Measurements from ENCODE around the gene C1QTNF6. TPM values are rescaled to one million over a fixed set of nuclear protein-coding genes. Genes with fewer than 3 reads are reported as not detected.
"Not testable (repeated sequence)": the region's sequence is repeated elsewhere in the genome, so short reads cannot be mapped to it uniquely, and the experiment has no call there.

The C1QTNF6 gene
- total RNA-seq, 1 donor from 2014 or later = 1.6 TPM

DNA sequence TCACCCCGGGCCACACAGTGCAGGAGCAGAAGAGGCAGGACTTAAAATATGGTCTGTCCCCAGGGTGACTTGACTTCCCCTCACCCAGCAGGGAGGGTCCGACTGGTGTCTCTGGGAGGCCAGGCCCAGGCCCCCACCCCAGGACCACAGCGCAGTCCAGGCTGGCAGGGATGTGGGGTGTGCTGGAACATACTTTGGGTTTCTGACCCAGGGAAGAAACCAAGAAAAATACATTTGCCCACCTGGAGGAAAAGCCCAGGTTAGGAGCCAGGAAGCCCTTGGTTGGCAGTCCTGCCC lies 5.2 kb downstream of the C1QTNF6 start:
- intact Hi-C loops (cut with DNase I) = no loop called here
- no peak for ATAC-seq
- DNase-seq (ENCODE audit: missing footprints) = no peak

DNA sequence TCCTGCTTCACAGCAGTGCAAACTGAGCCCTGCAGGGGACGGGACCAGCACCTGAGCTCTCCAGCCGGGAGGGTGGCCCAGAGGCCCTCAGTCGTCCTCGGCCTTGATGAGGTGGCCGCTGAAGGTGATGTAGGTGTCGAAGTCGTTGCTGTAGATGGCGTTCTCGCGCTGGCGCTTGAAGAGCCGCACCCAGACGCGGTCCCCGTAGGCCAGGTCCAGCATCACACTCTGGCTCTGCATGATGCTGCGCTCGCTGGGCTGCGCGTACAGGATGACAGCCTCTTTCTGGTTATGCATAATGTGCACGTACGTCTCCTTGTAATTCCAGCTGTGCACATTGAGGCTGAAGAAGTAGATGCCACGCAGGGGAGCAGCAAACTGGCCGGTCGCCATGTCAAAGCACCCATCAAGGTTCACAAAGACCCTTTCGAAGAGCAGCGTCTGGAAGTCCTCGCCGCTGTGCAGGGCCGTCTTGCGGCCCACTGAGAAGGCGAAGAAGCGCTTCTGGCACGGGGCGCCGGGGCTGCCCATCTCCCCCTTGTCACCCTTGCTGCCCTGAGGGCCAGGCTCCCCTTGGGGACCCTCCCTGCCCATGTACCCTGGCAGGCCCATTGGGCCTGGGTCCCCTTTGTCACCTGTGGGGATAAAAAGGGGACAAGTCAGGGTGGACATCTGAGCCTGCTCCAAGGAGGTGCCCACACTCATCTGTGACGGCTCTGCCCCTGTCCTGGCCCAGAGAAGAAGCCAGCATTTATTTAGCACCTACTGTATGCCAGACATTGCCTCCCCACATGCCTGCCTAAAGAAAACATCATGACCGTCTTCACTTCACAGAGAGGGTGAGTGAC lies 5.7 kb downstream of the C1QTNF6 start:
- no peak for ATAC-seq
- intact Hi-C loops (cut with DNase I) = no loop called here
- DNase-seq (ENCODE audit: missing footprints) = peak; percentile 59

DNA sequence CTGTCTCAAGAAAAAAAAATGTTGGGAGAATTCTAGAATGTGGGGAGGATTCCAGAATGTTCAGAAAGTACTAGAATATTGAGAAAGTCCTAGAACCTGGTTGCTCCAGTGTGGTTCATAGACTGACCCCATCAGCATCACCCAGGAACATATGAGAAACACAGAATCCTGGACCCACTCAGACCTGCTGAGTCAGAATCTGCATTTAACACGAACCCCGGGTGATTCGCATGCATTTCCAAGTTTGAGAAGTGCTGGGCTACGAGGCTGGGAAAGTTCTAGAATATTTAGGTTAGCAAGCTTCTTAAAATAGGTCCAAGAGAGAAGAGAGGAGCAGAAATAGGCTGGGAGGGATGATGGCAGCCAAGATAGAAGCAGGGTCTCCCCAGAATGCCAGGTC lies 6.4 kb downstream of the C1QTNF6 start:
- DNase-seq (ENCODE audit: missing footprints) (no peak), ATAC-seq (no peak)
- intact Hi-C loops (cut with DNase I) = no loop called here

DNA sequence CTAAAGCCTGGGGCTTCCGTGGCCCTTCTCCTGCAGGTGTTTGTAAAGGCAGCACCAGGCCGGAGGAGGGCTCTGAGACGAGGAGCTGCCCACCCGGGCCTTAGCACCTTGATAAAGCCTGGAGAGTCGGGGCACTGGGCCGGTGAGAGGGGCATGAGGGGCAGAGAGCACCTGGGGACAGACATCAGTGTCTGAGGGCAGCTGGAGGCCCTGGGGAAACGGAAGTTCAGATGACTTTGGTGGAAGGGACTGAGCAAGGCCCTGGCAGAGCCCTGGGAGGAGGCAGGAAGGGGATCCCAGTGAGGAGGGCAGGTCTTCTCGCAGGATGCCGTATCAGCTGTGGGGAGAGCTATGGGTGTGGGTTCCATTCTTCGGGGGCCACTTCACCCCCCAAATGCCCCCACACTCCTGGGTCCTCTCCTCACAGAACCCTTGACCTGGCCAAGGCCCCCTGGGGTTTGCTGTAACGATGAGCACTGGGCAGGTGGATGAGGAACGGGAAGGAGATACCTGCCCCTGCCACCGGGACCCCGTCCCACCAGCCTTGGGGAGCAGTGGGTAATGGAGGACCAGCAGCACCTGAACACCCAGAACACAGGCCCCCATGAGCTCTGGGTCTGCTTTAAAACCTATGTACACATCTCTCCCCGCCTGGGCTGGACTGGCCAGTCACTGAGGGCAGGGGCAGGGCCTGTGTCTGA lies 7.4 kb downstream of the C1QTNF6 start:
- DNase-seq (ENCODE audit: missing footprints) = peak; percentile 37
- intact Hi-C loops (cut with DNase I) = no loop called here
- no peak for ATAC-seq

DNA sequence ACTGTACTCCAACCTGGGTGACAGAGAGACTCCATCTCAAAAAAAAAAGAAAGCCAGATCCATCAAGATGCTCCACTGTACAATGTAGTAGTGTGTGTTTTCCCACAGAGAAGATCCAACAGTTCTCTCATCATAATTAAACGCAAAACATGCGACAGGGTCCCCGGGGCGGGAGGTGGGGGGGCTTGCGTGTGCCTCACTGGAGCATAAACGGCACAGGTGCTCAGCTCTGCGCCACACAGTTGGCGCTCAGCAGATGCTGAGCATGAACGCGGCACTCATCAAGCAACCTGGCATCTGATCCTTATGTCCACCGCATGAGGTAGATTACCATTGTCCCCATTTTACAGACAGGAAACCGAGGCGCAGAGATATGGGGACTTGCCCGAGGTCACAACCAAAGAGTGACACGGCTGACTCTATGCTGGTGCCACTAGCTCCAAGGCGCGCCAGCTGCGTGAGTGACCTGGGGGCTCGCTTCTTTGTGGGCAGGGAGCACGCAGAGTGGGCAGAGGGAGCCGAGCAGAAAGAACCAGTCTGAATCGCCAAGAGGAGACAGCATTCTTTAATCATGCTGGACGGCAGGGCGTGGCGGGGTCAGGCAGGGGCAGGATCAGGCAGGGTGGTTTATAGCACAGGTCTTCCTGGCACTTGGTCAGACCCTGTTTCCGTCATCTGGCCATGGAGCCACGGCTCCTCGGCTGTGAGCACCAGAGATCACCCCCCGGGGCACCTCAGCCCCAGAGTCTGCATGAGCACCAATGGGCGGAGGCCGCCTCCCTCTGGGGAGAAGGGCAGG lies 8.2 kb downstream of the C1QTNF6 start:
- peak; percentile 46 for DNase-seq (ENCODE audit: missing footprints)
- ATAC-seq = no peak
- intact Hi-C loops (cut with DNase I) = no loop called here

DNA sequence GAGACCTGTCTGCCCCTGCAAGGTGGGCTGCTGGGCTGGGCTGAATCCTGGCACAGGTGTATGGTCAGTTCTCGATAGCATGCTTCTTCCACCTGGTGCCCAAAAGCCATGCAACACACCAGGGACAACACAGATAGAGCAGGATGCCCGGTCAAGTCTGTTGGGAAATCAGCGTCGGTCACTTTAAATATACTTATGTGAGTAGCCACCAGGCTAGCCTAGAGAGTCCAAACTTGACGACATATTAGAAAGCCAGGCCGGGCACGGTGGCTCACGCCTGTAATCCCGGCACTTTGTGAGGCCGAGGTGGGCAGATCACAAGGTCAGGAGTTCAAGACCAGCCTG lies 8.9 kb downstream of the C1QTNF6 start:
- intact Hi-C loops (cut with DNase I) = no loop called here
- no peak for DNase-seq (ENCODE audit: missing footprints)
- ATAC-seq = no peak

DNA sequence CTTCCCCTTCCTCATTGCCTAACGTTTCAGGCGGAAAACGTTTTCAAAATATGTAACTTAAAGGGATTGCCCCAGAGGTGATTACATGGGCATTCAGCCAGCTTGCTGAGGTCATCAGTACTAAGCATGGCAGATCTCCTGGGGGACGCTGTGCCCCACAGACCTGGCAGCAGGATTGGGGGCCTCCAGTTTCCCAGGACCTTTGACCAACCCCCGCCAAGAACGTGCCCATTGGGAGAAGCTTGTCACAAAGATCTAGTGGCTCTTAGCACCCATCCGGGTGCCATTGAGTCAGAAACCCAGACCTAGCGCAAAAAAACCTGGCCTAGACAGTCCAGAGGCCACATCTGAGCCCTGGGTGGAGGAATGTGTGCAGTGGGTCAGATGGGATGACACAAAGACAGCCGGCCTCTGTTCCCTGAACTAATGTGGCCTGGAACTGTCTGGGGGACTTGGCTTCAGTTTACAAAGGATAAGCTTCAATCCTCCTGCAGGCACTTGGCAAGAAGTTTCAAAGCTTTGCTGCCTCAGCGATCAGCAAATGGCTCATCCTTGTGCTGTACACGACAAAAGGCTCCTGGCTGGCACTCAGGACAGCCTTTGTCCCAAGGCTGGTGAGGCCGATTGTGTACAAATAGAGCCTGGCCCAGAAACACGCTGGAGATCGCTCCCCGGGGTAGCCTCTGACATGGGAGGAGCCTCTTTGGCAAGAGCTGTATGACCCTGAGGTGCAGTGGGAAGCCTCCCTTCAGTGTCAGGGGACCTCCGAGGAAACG lies 9.5 kb downstream of the C1QTNF6 start:
- DNase-seq (ENCODE audit: missing footprints) (peak; percentile 37), ATAC-seq (no peak)
- intact Hi-C loops (cut with DNase I) = no loop called here

DNA sequence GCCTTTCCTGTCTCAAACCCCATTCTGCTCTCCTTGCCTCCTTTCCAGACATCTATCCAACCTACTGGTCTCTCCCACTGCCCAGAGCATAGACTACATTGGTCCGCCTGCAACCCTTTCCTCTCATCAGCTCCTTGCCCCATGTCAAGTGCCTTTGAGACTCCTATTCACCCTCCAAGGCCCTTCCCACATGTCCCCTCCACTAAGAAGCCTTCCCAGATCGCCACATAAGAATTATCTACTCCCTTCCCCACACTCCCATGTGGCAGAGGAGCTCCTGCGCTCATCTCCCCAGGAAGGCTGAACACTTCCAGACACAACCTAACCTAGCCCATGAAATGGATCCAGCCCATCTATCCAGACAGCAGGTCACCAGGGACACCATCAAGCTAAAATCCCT lies 10.3 kb downstream of the C1QTNF6 start:
- intact Hi-C loops (cut with DNase I) = no loop called here
- DNase-seq (ENCODE audit: missing footprints) (peak; percentile 50), ATAC-seq (no peak)

DNA sequence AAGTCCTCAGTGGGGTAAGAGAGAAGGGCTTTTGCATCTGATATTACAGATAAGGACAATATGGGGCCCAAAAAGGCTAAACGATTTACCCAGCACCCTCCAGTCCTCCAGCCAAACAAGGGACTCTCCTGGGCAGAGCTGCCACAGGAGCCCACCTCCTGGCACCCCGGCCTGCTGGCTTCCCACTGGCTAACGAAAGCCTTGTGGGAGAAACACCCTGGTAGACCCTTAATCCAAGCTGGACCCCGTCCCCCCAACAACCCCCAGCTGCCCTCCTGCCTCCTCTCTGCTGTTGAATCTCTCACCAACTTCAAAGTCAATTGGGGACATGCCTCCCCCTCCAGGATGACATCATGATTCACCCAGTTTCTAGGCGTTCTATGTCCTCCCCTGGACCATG lies 10.8 kb downstream of the C1QTNF6 start:
- intact Hi-C loops (cut with DNase I) = no loop called here
- ATAC-seq (no peak), DNase-seq (ENCODE audit: missing footprints) (peak; percentile 37)

DNA sequence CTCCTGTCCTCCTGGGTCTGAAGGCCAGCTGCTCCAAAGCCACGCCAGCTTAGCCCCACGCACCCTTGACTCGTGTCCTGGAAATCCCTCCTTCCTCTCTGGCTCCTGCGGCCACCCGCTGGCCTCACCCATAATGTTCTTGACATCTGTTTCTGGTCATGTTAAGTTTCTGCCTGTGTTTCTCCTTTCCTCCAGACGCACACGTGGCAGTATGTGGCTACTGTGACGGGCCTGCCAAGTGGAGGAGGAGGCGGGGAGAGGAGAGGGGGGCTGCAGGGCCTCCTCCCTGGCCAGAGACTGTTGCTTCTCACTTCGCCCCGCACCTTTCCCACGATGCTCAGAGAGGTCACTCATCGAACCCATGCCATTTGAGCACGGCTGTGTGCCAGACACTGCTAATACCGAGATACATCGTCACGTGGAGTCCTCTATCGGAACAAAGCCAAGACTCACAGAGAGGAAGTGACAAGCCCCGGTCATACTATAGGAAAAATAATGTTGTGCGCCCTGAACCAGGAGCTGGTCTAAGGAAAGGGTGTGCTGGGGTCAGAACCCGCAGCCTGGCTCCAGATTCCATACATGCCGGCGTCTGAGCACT lies 11.5 kb downstream of the C1QTNF6 start:
- intact Hi-C loops (cut with DNase I) = no loop called here
- ATAC-seq = peak; percentile 75
- peak; percentile 91 for DNase-seq (ENCODE audit: missing footprints)

DNA sequence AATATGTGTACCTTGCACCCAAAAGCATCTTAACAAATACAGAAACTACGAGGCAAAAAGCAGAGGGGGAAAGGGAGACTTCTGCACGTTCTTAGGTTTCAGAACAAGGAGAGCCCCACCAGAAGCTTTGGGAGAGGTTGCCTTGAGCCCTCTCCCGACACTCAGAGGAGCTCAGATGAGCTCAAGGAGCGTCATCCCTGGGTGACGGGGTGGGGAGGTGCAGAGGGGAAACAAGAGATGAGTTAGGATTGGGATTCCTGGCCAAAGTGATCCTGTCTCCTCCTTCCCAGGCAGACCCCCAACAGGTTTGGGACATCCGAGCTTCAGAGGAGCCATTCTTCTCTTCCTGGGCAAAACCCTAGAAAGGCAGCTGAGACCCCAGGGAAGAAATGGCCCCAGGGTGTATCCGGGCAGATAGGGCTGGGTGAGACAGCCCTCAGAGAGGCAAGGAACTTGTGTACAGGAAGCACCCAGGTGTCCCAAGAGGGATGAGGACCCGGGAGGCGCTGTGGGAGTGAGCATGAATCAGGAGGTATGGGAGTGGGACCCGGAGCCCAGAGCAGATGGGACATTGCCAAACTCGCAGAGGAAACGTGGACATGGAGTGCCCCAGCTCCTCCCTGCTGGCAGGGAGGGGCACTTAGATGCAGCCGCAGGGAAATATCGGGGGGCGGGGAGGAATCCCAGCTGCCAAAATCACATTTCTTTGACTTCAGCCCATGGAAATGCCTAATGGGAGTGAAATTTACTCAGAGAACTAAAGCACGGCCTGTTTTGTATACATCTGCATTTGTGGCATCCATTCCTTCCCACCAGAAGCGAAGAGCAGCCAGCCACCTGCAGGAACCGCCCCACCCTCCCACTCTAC lies 12.4 kb downstream of the C1QTNF6 start:
- intact Hi-C loops (cut with DNase I) = no loop called here
- peak; percentile 9 for DNase-seq (ENCODE audit: missing footprints)
- no peak for ATAC-seq

DNA sequence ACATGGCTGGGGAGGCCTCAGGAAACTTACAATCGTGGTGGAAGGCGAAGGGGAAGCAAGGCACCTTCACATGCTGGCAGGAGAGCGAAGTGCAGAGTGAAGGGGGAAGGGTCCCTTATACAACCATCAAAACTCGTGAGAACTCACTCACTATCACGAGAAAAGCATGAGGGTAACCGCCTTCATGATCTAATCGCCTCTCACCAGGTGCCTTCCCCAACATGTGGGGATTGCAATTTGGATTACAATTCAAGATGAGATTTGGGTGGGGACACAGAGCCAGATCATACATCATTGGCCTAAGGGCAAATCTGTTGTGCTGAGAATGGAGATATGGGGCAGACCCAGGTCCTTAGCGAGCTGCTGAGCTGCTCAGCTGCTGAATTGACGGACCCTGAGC lies 13.1 kb downstream of the C1QTNF6 start:
- DNase-seq (ENCODE audit: missing footprints) = peak; percentile 6
- no peak for ATAC-seq
- intact Hi-C loops (cut with DNase I) = no loop called here

DNA sequence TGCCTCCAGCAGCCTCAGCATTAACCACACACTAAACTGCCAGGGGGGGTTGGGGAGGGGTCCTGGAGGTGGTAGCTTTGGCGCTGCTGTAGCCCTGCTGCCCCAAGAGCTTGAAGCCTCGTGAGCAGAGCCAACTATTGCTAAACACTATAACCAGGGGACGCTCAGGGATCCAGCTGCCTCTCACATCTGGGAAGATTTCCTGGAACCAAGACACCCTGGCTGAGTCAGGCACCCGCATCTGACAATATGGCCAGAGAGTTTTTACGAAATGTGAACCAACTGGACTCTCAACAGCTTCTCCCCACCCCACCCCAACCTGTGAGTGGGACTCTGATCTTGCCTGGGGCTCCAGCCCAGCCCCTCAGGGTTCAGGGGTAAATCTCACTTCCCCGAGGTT lies 14.3 kb downstream of the C1QTNF6 start:
- DNase-seq (ENCODE audit: missing footprints) (peak; percentile 72), ATAC-seq (peak; percentile 79)
- intact Hi-C loops (cut with DNase I) = no loop called here

DNA sequence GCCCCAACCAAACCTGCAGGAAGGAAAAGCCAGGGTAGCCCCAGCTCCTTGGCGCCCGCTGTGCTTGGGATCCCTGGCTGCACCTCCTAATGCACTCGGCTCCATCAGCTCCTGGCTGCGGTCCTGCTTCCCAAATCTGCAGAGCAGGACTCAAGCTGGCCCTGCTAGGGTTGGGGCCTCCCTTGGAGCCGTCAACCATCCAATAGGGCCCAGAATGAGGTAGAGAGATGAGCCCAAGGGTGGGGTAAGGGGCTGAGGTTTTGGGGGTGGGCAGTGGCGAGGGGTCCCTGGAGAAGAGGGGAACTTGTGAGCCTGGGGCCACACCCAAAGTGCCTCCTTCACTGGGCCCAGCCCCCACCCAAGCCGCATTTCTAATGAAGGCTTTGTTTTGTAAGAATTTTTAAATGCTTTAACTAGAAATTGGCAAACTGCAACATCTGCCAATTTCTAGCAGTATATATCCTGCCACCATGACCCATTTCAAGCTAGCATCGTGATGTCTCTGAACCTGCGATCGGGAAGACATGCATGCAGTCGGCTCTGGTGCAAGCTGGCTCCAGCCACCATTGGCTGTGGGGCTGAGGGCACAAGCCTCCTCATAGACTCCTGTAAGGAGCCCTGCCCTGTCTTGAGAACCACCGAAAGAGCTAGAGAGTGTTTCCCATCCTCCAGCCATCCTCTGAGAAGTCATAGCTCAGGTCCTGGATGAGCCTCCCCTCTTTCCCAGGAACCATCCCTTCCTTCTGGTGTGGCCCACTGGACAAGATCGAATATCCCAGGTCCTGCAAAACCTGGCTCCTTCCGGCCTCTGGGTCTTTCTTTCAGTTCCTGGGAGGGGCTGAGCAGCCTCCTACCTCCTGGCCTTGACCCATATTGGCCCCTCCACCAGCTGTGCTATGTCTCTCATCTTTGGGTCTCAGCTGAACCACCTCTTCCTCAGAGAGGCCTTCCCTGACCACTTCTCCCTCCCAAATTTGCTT lies 15.5 kb downstream of the C1QTNF6 start:
- intact Hi-C loops (cut with DNase I) = no loop called here
- DNase-seq (ENCODE audit: missing footprints) (no peak), ATAC-seq (no peak)

DNA sequence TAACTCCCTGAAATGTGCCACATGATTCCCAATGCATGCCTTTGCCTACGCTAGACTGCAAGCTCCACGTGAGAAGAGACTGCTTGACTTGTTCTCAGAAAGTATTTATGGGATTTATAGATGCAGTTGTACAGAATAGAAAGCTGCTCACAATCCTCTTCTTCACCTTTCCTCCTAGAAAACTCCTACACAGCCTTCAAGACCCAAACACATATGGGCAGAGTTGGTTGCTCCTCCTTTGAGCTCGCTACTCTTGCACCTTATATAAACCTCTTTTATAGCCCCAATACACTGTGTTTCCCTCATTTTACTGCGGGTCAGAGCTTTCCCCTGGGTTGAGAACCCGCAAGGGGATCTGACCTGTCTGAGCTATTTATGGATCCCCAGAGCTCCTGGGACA lies 16.4 kb downstream of the C1QTNF6 start:
- DNase-seq (ENCODE audit: missing footprints) (no peak), ATAC-seq (no peak)
- intact Hi-C loops (cut with DNase I) = no loop called here

DNA sequence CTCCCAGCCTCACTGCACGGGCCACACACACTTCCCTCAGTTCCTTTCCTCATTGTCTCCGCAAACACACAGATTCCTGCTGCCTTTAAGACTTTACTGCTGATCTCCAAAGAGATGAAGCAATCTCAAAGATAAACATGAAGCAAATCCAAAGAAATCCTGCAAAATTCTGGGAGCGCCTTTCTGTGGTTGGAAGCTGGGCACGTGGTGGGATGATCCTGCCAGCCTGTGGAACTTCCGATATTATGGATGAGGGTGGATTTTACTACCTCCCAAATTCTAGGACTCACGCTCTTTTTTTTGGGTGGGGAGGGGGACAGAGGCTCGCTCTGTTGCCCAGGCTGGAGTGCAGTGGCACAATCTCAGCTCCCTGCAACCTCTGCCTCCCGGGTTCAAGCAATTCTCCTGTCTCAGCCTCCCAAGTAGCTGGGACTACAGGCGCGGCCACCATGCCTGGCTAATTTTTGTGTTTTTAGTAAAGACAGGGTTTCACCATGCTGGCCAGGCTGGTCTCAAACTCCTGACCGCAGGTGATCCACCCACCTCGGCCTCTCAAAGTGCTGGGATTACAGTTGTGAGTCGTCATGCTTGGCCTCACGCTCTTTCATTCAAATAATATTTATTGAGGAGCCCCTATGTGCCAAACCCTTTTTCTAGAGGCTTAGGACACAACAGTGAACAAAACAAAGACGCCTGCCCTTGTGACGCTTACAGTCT lies 17.2 kb downstream of the C1QTNF6 start:
- DNase-seq (ENCODE audit: missing footprints); intact Hi-C loops (cut with DNase I); ATAC-seq: not testable (repeated sequence)
